SHP77 (cell line): ENCODE measurements around the gene CCDC85C.

ENCODE experiments used
- DNase-seq, 2 experiments: peaks; one replicate each; lab custom pipeline; 2025; lab: John Stamatoyannopoulos, UW

Gene CCDC85C

GRCh38 chr14:99473458-99473857 lies 130.5 kb downstream of the CCDC85C start:
- no peak for DNase-seq

- DNase-seq: no peak
Measured at GRCh38 chr14:99472937-99473336, 131.1 kb downstream of the CCDC85C start.

- DNase-seq: no peak
Measured at GRCh38 chr14:99471731-99472130, 132.3 kb downstream of the CCDC85C start.

GRCh38 chr14:99468836-99469592 lies 135.0 kb downstream of the CCDC85C start:
- peak in 1 of 2 experiments; percentile 12 for DNase-seq

- no peak for DNase-seq
Measured at GRCh38 chr14:99468081-99468480, 135.9 kb downstream of the CCDC85C start.

GRCh38 chr14:99467336-99468078 lies 136.5 kb downstream of the CCDC85C start:
- DNase-seq: peak; percentile 35 to 71

- DNase-seq: no peak
Measured at GRCh38 chr14:99466758-99467157, 137.2 kb downstream of the CCDC85C start.

- DNase-seq: no peak
Measured at GRCh38 chr14:99465288-99465687, 138.7 kb downstream of the CCDC85C start.

- no peak for DNase-seq
Measured at GRCh38 chr14:99463974-99464373, 140.0 kb downstream of the CCDC85C start.

GRCh38 chr14:99462210-99462609 lies 141.8 kb downstream of the CCDC85C start:
- DNase-seq: no peak

- no peak for DNase-seq
Measured at GRCh38 chr14:99461411-99462085, 142.5 kb downstream of the CCDC85C start.

GRCh38 chr14:99460793-99461192 lies 143.2 kb downstream of the CCDC85C start:
- DNase-seq: no peak

GRCh38 chr14:99459481-99460100 lies 144.4 kb downstream of the CCDC85C start:
- DNase-seq: no peak

GRCh38 chr14:99454246-99454645 lies 149.8 kb downstream of the CCDC85C start:
- DNase-seq: no peak

GRCh38 chr14:99452968-99453367 lies 151.0 kb downstream of the CCDC85C start:
- no peak for DNase-seq

- no peak for DNase-seq
Measured at GRCh38 chr14:99451234-99451633, 152.8 kb downstream of the CCDC85C start.

- DNase-seq: no peak
Measured at GRCh38 chr14:99450266-99450665, 153.7 kb downstream of the CCDC85C start.
